HG03469 (cell line): ENCODE results near the gene RARB.

Experiments
- ATAC-seq: cut with Tn5 transposase; IDR thresholded peaks from one replicate; pipeline ENCODE4 v1.9.1; 2021; ENCODE audit warnings: mild to moderate bottlenecking, moderate library complexity, moderate number of reproducible peaks; ENCODE audit not compliant: unreplicated experiment

RARB gene

GRCh38 chr3:25500706-25501210 is 72.7 kb downstream of the RARB start:
- ATAC-seq: no peak

GRCh38 chr3:25502233-25502632 is 74.2 kb downstream of the RARB start:
- no peak for ATAC-seq

GRCh38 chr3:25503898-25504301 is 75.8 kb downstream of the RARB start:
- ATAC-seq: no peak

- no peak for ATAC-seq
Measured at GRCh38 chr3:25505581-25505980, 77.5 kb downstream of the RARB start.

- no peak for ATAC-seq
Measured at GRCh38 chr3:25507811-25508210, 79.7 kb downstream of the RARB start.

- no peak for ATAC-seq
Measured at GRCh38 chr3:25508433-25508832, 80.4 kb downstream of the RARB start.

GRCh38 chr3:25508901-25509300 is 80.8 kb downstream of the RARB start:
- ATAC-seq: no peak

GRCh38 chr3:25510797-25511196 is 82.7 kb downstream of the RARB start:
- no peak for ATAC-seq

- ATAC-seq: no peak
Measured at GRCh38 chr3:25511972-25512721, 84.1 kb downstream of the RARB start.

GRCh38 chr3:25513642-25514266 is 85.7 kb downstream of the RARB start:
- no peak for ATAC-seq

GRCh38 chr3:25515171-25515570 is 87.1 kb downstream of the RARB start:
- no peak for ATAC-seq

- ATAC-seq: no peak
Measured at GRCh38 chr3:25520926-25521559, 93.0 kb downstream of the RARB start.

- no peak for ATAC-seq
Measured at GRCh38 chr3:25527336-25527735, 99.3 kb downstream of the RARB start.

- no peak for ATAC-seq
Measured at GRCh38 chr3:25527801-25528200, 99.7 kb downstream of the RARB start.

- no peak for ATAC-seq
Measured at GRCh38 chr3:25531971-25532370, 103.9 kb downstream of the RARB start.

- ATAC-seq: no peak
Measured at GRCh38 chr3:25532431-25533162, 104.5 kb downstream of the RARB start.

GRCh38 chr3:25533399-25533798 is 105.3 kb downstream of the RARB start:
- ATAC-seq: no peak

- ATAC-seq: no peak
Measured at GRCh38 chr3:25534007-25534406, 105.9 kb downstream of the RARB start.

- ATAC-seq: no peak
Measured at GRCh38 chr3:25536521-25537391, 108.7 kb downstream of the RARB start.

- ATAC-seq: no peak
Measured at GRCh38 chr3:25537516-25537915, 109.5 kb downstream of the RARB start.
